DMS53 treated with DMSO at 0.1 percent for 48 hours (cell line): ENCODE data around the gene LHX5.
"Not testable (repeated sequence)": the region's sequence is repeated elsewhere in the genome, so short reads cannot be mapped to it uniquely, and the experiment has no call there.

Experiments used
- DNase-seq: peaks from one replicate; lab custom pipeline; 2025; ENCODE audit not compliant: unreplicated experiment; lab: John Stamatoyannopoulos, UW

The LHX5 gene

GRCh38 chr12:113471619-113472171, at the start of gene LHX5:
Gene LHX5 (minus strand): TSS chr12:113471871. CDS start chr12:113471498, 373 bp downstream.
- DNase-seq = no peak

GRCh38 chr12:113519464-113520307, 48.0 kb upstream of the LHX5 start:
- no peak for DNase-seq

DNA sequence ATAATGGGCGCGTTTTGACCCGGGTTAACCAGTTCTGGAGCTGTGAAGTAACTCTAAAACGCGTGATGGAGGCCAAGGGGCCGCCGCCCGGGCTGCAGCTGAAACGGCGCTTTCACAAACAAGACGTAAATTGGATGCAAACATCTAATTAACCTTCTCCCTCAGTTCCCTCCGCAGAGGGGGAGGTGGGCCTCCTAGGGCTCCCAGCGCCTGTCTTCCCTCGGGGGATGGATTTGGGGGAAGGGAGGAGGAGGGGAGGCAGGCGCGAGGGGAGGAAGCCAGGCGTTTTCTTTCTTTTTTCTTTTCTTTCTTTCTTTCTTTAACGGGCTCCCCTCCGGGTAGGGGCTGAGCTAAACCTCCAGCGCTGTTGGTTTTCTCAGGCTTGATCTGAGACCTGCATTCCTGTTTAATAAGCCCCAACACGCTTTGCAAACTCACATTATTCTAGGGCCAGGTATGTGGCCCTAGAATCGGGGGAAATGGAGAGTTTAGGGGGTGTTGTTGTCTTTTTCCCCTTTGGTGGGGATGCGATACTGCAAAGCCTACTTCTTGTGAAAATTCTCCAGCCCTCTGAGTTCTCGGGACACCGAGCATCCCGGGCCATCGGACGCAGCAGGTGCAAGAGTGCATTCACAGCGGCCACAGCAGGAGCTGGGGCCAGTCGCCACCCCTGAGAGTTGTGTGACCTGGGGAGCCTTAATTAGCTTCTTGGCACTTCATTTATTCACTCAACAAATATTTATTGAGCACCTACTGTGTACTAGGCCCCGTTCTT, 43.6 kb upstream of the LHX5 start:
- DNase-seq = no peak

DNA sequence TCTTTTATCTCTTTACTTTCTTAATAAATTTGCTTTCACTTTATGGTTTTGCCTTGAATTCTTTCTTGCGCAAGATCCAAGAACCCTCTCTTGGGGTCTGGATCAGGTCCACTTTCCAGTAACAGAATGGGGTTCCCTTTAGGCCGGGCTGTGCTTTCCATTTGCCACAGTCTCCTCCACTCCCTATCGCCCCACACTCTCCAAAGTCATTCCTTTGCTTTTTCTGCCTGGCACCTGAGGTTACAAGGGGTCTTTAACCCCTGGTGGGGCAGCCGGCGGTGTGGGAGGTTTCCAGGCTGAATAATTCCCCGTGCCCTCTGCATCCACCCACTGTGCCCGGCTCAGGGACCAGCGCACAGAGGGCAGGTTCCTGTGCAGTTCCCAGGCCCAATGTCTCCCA, 42.9 kb upstream of the LHX5 start:
- no peak for DNase-seq

DNA sequence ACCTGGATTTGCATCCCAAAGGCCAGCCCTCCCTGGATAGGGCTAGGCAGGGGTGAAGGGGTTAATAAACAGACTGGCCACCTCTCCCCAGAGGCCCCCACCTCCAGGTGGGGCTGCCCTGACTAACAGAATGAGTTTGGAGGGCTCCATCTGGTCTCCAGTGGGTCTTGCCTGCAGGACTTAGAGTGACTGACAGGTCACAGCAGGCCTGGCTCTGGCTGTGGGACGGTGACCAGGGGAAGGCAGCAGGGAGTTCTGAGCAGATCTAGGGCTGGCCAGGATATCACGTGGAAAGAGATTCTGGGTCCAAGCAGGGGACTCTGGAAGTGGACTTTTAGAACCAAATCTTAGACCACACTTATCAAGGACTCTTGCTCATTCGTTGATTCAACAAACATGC, 40.9 kb upstream of the LHX5 start:
- no peak for DNase-seq

GRCh38 chr12:113506867-113507266, 35.2 kb upstream of the LHX5 start:
- no peak for DNase-seq

- no peak for DNase-seq
These were observed 34.3 kb upstream of the LHX5 start for GRCh38 chr12:113505941-113506340.

DNA sequence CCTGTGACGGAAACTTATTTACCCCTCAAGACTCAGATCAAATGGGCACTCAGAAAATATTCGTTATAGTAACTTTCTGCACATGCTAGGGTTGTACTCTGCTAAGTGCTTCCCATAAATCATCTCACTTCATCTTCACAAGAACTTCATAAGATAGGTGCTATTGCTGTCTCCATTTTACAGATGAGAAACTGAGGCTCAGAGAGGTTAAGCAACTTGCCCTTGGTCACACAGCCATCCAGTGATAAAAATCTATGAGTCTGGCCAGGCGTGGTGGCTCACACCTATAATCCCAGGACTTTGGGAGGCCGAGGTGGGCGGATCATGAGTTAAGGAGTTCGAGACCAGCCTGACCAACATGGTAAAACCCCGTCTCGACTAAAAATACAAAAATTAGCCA, 33.2 kb upstream of the LHX5 start:
- no peak for DNase-seq

DNA sequence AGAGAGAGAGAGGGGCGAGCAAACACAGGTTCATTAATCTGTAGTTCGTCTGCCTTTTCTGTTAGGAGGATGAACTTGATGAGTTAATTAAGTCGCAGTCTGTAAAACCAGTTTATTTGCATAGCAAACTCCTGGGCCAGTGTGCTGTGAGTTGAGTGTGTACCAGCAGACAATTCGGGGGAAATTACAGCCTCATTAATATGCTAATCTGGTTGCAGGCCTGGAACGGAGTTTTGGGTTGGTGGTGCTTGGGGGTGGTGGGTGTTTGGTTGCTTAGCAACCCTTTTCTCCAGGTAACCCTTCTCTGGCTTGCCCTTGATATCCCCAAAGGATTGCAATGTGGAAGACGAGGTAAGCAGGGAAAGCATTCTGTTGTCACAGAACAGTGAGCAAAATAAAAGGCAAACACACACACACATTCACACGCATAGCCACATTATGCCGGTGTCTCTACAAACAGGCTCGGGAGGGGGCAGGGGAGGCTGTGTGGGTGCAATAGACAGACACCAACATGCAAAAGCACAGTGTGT, 29.2 kb upstream of the LHX5 start:
- no peak for DNase-seq

DNA sequence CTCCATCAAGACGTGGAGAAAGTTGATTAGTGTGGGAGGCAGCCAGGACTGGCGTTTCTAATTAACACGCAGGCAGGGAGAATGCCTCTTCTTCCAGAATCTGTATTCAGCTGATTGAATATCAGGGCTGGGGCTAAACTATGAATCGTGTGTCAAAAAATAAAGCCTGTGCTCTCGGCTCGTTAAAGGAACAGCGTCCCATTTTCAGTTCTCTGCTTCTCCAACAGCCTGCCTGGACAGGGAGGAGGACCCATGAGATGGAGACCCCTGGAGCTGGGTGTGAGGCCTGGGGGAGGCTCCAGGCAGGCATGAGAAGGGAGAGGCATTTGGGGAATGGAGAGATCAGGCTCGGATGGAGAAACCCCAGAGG, 28.6 kb upstream of the LHX5 start:
- no peak for DNase-seq

- DNase-seq = no peak
These were observed 26.8 kb upstream of the LHX5 start for GRCh38 chr12:113498490-113498889.

DNA sequence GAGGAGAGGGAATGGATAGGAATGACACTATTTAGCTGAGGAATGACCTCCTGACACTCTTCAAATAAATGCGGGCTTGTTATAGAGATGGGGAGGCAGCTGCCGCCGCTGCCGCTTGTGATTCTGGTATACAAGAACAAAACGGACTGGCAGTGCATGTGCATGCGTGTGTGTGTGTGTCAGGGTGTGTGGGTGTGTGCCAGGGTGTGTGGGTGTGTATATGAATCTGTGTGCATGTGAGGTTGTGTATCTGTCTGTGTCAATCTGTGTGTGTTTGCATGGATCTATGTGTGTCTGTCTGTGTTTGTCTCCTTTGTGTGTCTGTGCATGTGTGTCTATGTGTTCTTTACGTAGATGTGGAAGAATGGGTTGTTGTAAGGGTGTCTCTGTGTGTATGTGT, 26.0 kb upstream of the LHX5 start:
- no peak for DNase-seq

GRCh38 chr12:113495941-113496340, 24.3 kb upstream of the LHX5 start:
- not testable (repeated sequence) for DNase-seq

DNA sequence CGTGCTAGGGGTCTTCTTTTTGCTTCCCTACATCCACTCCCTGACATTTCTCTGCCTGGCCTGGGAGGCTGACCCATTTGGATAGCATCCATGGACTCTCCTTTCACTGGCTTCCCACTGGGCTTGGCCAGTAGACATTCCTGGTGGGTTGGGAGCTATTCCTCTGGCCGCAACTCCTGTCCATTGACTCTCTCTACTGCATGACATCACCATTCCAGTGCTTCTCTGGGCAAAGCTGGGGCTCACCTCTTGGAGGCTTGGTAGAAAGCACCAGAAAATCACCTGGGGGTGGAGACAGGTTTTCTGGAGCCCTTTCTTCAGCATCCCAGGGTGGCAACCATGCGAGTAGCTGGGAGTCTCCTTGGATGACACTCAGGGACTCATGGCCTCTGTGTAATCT, 16.7 kb upstream of the LHX5 start:
- no peak for DNase-seq

DNA sequence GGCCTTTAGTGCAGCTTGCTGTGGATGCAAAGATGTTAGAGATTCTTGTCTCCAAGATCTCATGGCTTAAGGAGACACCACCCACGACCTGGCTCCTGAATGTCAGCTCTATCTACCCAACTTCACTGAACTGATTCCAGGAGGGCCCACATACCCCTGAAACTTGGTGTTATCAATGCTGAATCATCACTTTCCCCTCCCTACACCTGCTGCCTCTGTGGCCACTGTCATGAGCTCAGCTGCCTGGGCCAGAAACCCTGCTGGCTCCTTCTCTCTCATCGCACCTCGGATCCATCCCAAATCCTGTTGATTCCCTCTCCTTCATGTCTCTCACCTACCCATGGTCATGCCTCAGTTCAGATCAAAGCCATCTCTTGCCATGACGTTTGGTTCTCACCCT, 15.1 kb upstream of the LHX5 start:
- no peak for DNase-seq

- DNase-seq = no peak
These were observed 13.7 kb upstream of the LHX5 start for GRCh38 chr12:113485330-113485729.

- no peak for DNase-seq
These were observed 10.7 kb upstream of the LHX5 start for GRCh38 chr12:113482334-113482733.

- no peak for DNase-seq
These were observed 8.8 kb upstream of the LHX5 start for GRCh38 chr12:113480336-113480971.

- DNase-seq = peak; percentile 26
These were observed 8.1 kb upstream of the LHX5 start for GRCh38 chr12:113479590-113480335.

- no peak for DNase-seq
These were observed 7.5 kb upstream of the LHX5 start for GRCh38 chr12:113479216-113479589.
